GM18505 (cell line): ENCODE measurements around the gene ZNF18.
A peak's percentile ranks its signal among the peaks of the same experiment; 100 is the strongest.
"Not testable (repeated sequence)": the region's sequence is repeated elsewhere in the genome, so short reads cannot be mapped to it uniquely, and the experiment has no call there.

ENCODE experiments used
- ATAC-seq: cut with Tn5 transposase; IDR thresholded peaks from one replicate; pipeline ENCODE4 v1.9.1; 2021; ENCODE audit not compliant: unreplicated experiment
- POLR2A ChIP-seq: IDR thresholded peaks from 4 replicates; pipeline ENCODE4 v1.6.1; 2011; ENCODE audit warnings: borderline replicate concordance; ENCODE audit not compliant: insufficient read depth, insufficient read length; ENCODE audit errors: extremely low read depth

The ZNF18 gene

GRCh38 chr17:12020642-12021622 is 23.7 kb upstream of the ZNF18 start, which contains the start of gene MAP2K4:
Gene MAP2K4, plus strand, starts transcription at chr17:12020877. Its CDS starts 10 bp downstream, at chr17:12020887.
- peak; percentile 93 for ATAC-seq
- TF ChIP-seq POLR2A = peak; percentile 88

GRCh38 chr17:12007466-12007865 is 10.2 kb upstream of the ZNF18 start:
- ATAC-seq = no peak
- TF ChIP-seq POLR2A = no peak

GRCh38 chr17:11999696-12000095 is 2.4 kb upstream of the ZNF18 start:
- no peak for ATAC-seq
- no peak for TF ChIP-seq POLR2A

- ATAC-seq = no peak
- TF ChIP-seq POLR2A = no peak
Observed at GRCh38 chr17:11997972-11998233, 628 bp upstream of the ZNF18 start.

GRCh38 chr17:11996722-11997146 is 541 bp downstream of the ZNF18 start:
- ATAC-seq = peak; percentile 36
- no peak for TF ChIP-seq POLR2A

- TF ChIP-seq POLR2A = no peak
- no peak for ATAC-seq
Observed at GRCh38 chr17:11991461-11991860, 5.8 kb downstream of the ZNF18 start.

GRCh38 chr17:11990363-11990983 is 6.8 kb downstream of the ZNF18 start:
- no peak for TF ChIP-seq POLR2A
- ATAC-seq = no peak

GRCh38 chr17:11986942-11987329 is 10.3 kb downstream of the ZNF18 start:
- ATAC-seq = no peak
- no peak for TF ChIP-seq POLR2A

GRCh38 chr17:11986179-11986941 is 10.9 kb downstream of the ZNF18 start:
- TF ChIP-seq POLR2A = no peak
- ATAC-seq = no peak

GRCh38 chr17:11981862-11982261 is 15.4 kb downstream of the ZNF18 start:
- TF ChIP-seq POLR2A = no peak

GRCh38 chr17:11980813-11981212 is 16.5 kb downstream of the ZNF18 start:
- no peak for ATAC-seq
- TF ChIP-seq POLR2A = no peak

More at GRCh38 chr17:11981862-11982261, 15.4 kb downstream of the ZNF18 start:
- no peak for ATAC-seq

GRCh38 chr17:11979795-11980194 is 17.5 kb downstream of the ZNF18 start:
- no peak for TF ChIP-seq POLR2A
- ATAC-seq = no peak

GRCh38 chr17:11972741-11973140 is 24.5 kb downstream of the ZNF18 start:
- not testable (repeated sequence) for ATAC-seq
